Transverse colon (tissue), 4 donors: Measurements from ENCODE around the gene RSAD1. TPM values are rescaled to one million over a fixed set of nuclear protein-coding genes. Genes with fewer than 3 reads are reported as not detected.
A peak's percentile ranks its signal among the peaks of the same experiment; 100 is the strongest.

Experiments used
- DNase-seq: peaks from one replicate; pipeline ENCODE4 v3.0.0-alpha.2; 2019
- H3K27ac ChIP-seq, 4 donors: fragments of 200-600 bp; sonication (generic); 2 replicates each; pipeline ENCODE4 v1.5.1; 2016 to 2018; ENCODE audit warnings: inconsistent platforms in 4 of 4
- H3K27me3 ChIP-seq: fragments of 200-600 bp; sonication (generic); 2 replicates; pipeline ENCODE4 v1.5.1; 2017; ENCODE audit warnings: inconsistent platforms
- H3K36me3 ChIP-seq, 4 donors: fragments of 200-600 bp; sonication (generic); 2 replicates each; pipeline ENCODE4 v1.5.1; 2017 to 2019; ENCODE audit warnings: inconsistent platforms in 4 of 4
- H3K4me1 ChIP-seq, 4 donors: fragments of 200-600 bp; sonication (generic); 2 replicates each; pipeline ENCODE4 v1.5.1; 2017 to 2020; ENCODE audit warnings: inconsistent platforms in 4 of 4
- H3K4me3 ChIP-seq, 4 donors: fragments of 200-600 bp; sonication (generic); 1 replicate in 1 of 4; 2 replicates in 3 of 4; pipeline versions ENCODE4 v1.5.1 to v1.6.1; 2017 to 2019; ENCODE audit warnings: inconsistent platforms in 4 of 4
- H3K9me3 ChIP-seq, 2 donors: fragments of 200-600 bp; sonication (generic); 2 replicates each; pipeline ENCODE4 v1.5.1; 2017 to 2019; ENCODE audit warnings: inconsistent platforms in 2 of 2
- CTCF ChIP-seq, 5 experiments: fragments of 200-600 bp in 3 of 5; fragments of 450-650 bp in 2 of 5; sonication (generic) in 3 of 5; IDR thresholded peaks; 1 replicate in 2 of 5; 2 replicates in 3 of 5; pipeline ENCODE4 v1.5.1; 2016 to 2017; ENCODE audit warnings: antibody characterized with exemption in 5 of 5, inconsistent platforms in 3 of 5, mild to moderate bottlenecking in 2 of 5, moderate library complexity in 1 of 5
- EP300 ChIP-seq: sonication (generic); formaldehyde crosslinking; IDR thresholded peaks from one replicate; pipeline ENCODE4 v1.6.1; 2017; ENCODE audit warnings: antibody characterized with exemption, low read depth
- POLR2A ChIP-seq: fragments of 450-650 bp; IDR thresholded peaks from one replicate; pipeline ENCODE4 v1.6.1; 2016; ENCODE audit warnings: antibody characterized with exemption, mild to moderate bottlenecking, moderate library complexity
- POLR2AphosphoS5 ChIP-seq, 3 donors: sonication (generic); formaldehyde crosslinking; IDR thresholded peaks; one replicate each; pipeline ENCODE4 v1.6.1; 2016; ENCODE audit warnings: antibody characterized with exemption in 3 of 3
- WGBS, 2 donors: methylation state at CpG; one replicate each; pipeline ENCODE4 v1.1.5; 2018; ENCODE audit warnings: low coverage in 1 of 2; 5-methylcytosine and 5-hydroxymethylcytosine counted together
- in situ Hi-C, 4 donors: fragments of 200-750 bp; cut with MboI; loops; one replicate each; pipeline versions ENCODE4 v1.15.0 to v1.15.1; 2017; ENCODE audit warnings: low sequenced_read_pairs in 3 of 4, low pct_ligation_motif_present in 1 of 4, low pct_unique_long_range_greater_than_20kb in 1 of 4
- intact Hi-C: fragments of 100-400 bp; cut with DNase I; formaldehyde crosslinking; loops from one replicate; pipeline ENCODE4 v1.15.1; 2023; ENCODE audit warnings: low total_unique reads
- total RNA-seq, 4 donors: library from RNA; depleted of rRNA; stranded (reverse); fragments of >200 nt; gene quantifications; one replicate each; pipeline ENCODE4 v1.1.0, GENCODE V29; 2016

Gene RSAD1
- total RNA-seq, 4 donors from 2014 or later: 19.1 to 35.6 (median 28.2) TPM

DNA sequence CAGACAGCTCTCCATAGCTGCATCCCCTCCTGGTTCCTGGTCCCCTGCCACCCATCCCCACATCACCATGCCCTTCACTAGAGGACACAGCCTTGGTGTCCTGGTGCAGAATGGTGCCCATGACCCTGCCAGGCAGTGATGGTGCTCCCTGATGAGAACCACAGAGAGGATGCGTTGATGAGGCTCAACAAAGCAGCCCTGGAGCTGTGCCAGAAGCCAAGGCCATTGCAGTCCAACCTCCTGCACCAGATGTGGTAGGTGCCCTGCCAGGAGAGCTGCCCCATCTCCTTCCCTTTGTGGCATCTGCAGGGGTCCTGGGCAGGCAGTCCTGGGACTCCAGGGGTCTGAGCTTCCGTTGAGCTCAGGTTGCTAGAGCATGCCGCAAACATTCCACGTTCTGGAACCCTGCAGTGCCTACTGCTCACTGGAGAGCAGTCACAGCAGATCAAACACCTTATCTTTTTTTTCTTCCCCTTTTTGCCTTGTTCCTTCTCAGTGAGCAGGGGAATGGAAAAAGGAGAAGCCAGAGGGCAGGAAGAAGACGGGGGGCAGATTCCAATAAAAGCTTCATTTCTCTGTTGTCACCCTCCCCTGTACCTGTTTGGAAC, 48.6 kb downstream of the RSAD1 start:
- Histone ChIP-seq H3K4me1 (peaks cover 0 to 5% (median 3%) of the 10 kb centered on the region in 4 donors), H3K27me3 (peaks cover 16% of the 10 kb centered on the region), H3K4me3 (no peak overlapping the region), H3K9me3 (no peaks in the 10 kb centered on the region), H3K27ac (no peak overlapping the region), H3K36me3 (no peaks in the 10 kb centered on the region)
- intact Hi-C loops (no loop called here), in situ Hi-C loops (loop anchor here in 2 of 4 donors (25.0 kb wide), 2 partner anchors 310 to 435 kb away; partner anchors contain the start of gene WFIKKN2 (in 1 of the 2))
- 50 to 57% methylated on average over 2 to 5 of the region's 5 CpGs for WGBS, 2 donors
- TF ChIP-seq EP300: no peak
- no peak for TF ChIP-seq CTCF (IDR thresholded peaks at IDR 0.05)
- no peak for TF ChIP-seq POLR2A
- no peak for TF ChIP-seq POLR2AphosphoS5 (IDR thresholded peaks at IDR 0.05)
- DNase-seq: no peak

DNA sequence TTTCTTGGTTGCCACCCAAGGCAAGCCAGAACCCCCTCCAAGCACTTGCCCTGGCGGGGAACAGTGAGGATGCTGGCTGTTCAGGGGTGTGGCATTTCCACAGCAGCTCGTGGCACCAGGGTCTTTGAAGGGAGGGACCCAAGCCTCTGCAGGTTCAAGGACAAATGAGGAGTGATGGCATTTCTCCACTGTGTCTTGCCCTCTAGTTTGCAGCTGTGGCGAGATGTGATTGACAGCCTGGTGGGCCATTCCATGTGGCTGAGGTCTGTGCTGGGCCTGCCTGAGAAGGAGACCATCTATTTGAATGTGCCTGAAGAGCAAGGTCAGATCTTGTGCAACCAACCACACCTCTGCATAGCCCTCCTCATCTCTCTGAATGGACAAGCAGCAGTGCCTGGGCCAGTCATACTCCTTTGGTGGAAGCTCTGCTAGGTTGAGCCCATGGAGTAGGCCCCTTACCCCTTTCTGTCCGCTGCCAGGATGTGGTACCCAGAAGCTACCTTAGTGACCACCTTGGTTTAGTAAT, 49.4 kb downstream of the RSAD1 start:
- H3K9me3 ChIP-seq: no peaks in the 10 kb centered on the region
- no peak for TF ChIP-seq POLR2AphosphoS5 (IDR thresholded peaks at IDR 0.05)
- TF ChIP-seq POLR2A: no peak
- TF ChIP-seq EP300: no peak
- no peak for TF ChIP-seq CTCF (IDR thresholded peaks at IDR 0.05)
- in situ Hi-C loops: loop anchor here in 2 of 4 donors (25.0 kb wide), 2 partner anchors 309 to 434 kb away; partner anchors contain the start of gene WFIKKN2 (in 1 of the 2)
- WGBS, 2 donors: 46 to 50% methylated on average over 2 to 4 of the region's 4 CpGs
- DNase-seq: no peak
- H3K27me3 ChIP-seq: peaks cover 24% of the 10 kb centered on the region
- H3K36me3 ChIP-seq: no peaks in the 10 kb centered on the region
- intact Hi-C loops: no loop called here
- no peak overlapping the region for H3K4me3 ChIP-seq
- H3K27ac ChIP-seq: no peak overlapping the region
- H3K4me1 ChIP-seq: peaks cover 4 to 12% (median 6%) of the 10 kb centered on the region in 4 donors

GRCh38 chr17:50529849-50530248, 51.2 kb downstream of the RSAD1 start:
- in situ Hi-C loops (loop anchor here in 2 of 4 donors (25.0 kb wide), 2 partner anchors 307 to 432 kb away; partner anchors contain the start of gene WFIKKN2 (in 1 of the 2)), intact Hi-C loops (no loop called here)
- WGBS, 2 donors: 90 to 94% methylated on average over 2 to 7 of the region's 7 CpGs
- Histone ChIP-seq H3K9me3 (no peaks in the 10 kb centered on the region), H3K4me3 (no peak overlapping the region), H3K27me3 (peaks cover 32% of the 10 kb centered on the region), H3K4me1 (peaks cover 9 to 28% (median 16%) of the 10 kb centered on the region in 4 donors), H3K36me3 (no peaks in the 10 kb centered on the region), H3K27ac (no peak overlapping the region)
- no peak for DNase-seq
- TF ChIP-seq EP300 (no peak), POLR2AphosphoS5 (IDR thresholded peaks at IDR 0.05) (no peak), POLR2A (no peak), CTCF (IDR thresholded peaks at IDR 0.05) (no peak)

GRCh38 chr17:50531428-50532025, 52.9 kb downstream of the RSAD1 start:
- Histone ChIP-seq H3K27me3 (peaks cover 32% of the 10 kb centered on the region), H3K4me3 (no peak overlapping the region)
- in situ Hi-C loops: loop anchor here in 2 of 4 donors (25.0 kb wide), 2 partner anchors 306 to 431 kb away; partner anchors contain the start of gene WFIKKN2 (in 1 of the 2)

More at GRCh38 chr17:50531428-50532025, 52.9 kb downstream of the RSAD1 start:
- Histone ChIP-seq H3K27ac (peak overlapping the region in 1 of 4 donors; percentile 90), H3K9me3 (no peaks in the 10 kb centered on the region), H3K36me3 (no peaks in the 10 kb centered on the region), H3K4me1 (peaks cover 9 to 30% (median 19%) of the 10 kb centered on the region in 4 donors)
- WGBS, 2 donors: 61% methylated on average over 6 of the region's 6 CpGs; no CpG with 5 or more reads in 1 of the 2 donors
- DNase-seq: no peak
- intact Hi-C loops: no loop called here
- TF ChIP-seq POLR2AphosphoS5 (IDR thresholded peaks at IDR 0.05) (no peak), EP300 (no peak), CTCF (IDR thresholded peaks at IDR 0.05) (no peak), POLR2A (no peak)
